Measurements from ENCODE around the gene IL26.

DNA sequence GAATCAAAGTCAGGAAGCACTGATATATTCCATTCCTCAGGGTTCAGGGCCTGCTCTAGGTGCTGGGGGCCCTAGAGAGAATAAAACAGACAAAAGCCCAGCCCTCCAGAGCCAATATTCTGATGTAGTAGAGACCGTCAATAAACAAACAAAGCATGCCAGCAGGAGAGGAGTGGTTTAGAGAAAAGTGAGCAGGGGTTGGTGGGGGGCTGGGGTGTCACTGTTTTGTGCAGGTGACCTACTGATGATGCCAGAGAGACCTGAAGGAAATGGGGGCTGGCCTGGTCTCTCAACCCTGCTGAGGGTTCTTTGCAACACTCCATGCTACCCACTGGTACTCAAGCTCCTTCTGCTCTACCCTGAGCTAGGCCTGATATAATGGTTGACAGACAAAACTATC lies 26.5 kb downstream of the IL26 start:
- no peak for TF ChIP-seq POLR2A (IDR thresholded peaks at IDR 0.05)
- TF ChIP-seq, protein P1, sequence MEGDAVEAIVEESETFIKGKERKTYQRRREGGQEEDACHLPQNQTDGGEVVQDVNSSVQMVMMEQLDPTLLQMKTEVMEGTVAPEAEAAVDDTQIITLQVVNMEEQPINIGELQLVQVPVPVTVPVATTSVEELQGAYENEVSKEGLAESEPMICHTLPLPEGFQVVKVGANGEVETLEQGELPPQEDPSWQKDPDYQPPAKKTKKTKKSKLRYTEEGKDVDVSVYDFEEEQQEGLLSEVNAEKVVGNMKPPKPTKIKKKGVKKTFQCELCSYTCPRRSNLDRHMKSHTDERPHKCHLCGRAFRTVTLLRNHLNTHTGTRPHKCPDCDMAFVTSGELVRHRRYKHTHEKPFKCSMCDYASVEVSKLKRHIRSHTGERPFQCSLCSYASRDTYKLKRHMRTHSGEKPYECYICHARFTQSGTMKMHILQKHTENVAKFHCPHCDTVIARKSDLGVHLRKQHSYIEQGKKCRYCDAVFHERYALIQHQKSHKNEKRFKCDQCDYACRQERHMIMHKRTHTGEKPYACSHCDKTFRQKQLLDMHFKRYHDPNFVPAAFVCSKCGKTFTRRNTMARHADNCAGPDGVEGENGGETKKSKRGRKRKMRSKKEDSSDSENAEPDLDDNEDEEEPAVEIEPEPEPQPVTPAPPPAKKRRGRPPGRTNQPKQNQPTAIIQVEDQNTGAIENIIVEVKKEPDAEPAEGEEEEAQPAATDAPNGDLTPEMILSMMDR (IDR thresholded peaks at IDR 0.05): no peak

Measured in adrenal gland (tissue), 5 donors.